GM12892 (cell line): ENCODE results near the gene CCS.
"Not testable (repeated sequence)": the region's sequence is repeated elsewhere in the genome, so short reads cannot be mapped to it uniquely, and the experiment has no call there.

Experiments
- DNase-seq: peaks from one replicate; pipeline ENCODE4 v3.0.0; 2011; ENCODE audit not compliant: insufficient read length
- FAIRE-seq: peaks from 2 replicates; lab custom pipeline; 2011; peaks lifted over from hg19 to GRCh38; lab: Jason Lieb, UNC
- POLR2A ChIP-seq: IDR thresholded peaks from 2 replicates; pipeline ENCODE4 v1.6.1; 2011; ENCODE audit warnings: low read depth, low read length, control low read depth
- POLR2AphosphoS5 ChIP-seq: IDR thresholded peaks from 2 replicates; pipeline ENCODE4 v1.6.1; 2011; ENCODE audit warnings: low read depth, low read length, control low read depth
- TAF1 ChIP-seq: IDR thresholded peaks from 2 replicates; pipeline ENCODE4 v1.6.1; 2011; ENCODE audit warnings: low read depth, mild to moderate bottlenecking, control low read depth, low read length, borderline replicate concordance

Gene CCS

GRCh38 chr11:66639814-66640340 is 46.9 kb downstream of the CCS start:
- 0 out of 2 replicates have a peak, but pooled peaks have one; percentile 1 for TF ChIP-seq POLR2AphosphoS5
- not testable (repeated sequence) for DNase-seq, FAIRE-seq

GRCh38 chr11:66641834-66642233 is 48.8 kb downstream of the CCS start:
- no peak for TF ChIP-seq TAF1
- no peak for TF ChIP-seq POLR2A
- no peak for TF ChIP-seq POLR2AphosphoS5
- DNase-seq (no peak), FAIRE-seq (no peak)

GRCh38 chr11:66643745-66644437 is 50.9 kb downstream of the CCS start:
- TF ChIP-seq POLR2AphosphoS5 (peak; percentile 72), TAF1 (no peak), POLR2A (0 out of 2 replicates have a peak, but pooled peaks have one; percentile 32)
- no peak for DNase-seq
- no peak for FAIRE-seq

- peak; percentile 56; the same call in 1 of the 2 replicates for TF ChIP-seq POLR2AphosphoS5
- peak; percentile 60 for TF ChIP-seq POLR2A
- no peak for TF ChIP-seq TAF1
- no peak for FAIRE-seq
- no peak for DNase-seq
Observed at GRCh38 chr11:66646828-66647227, 53.8 kb downstream of the CCS start.

GRCh38 chr11:66649903-66650302 is 56.9 kb downstream of the CCS start:
- no peak for FAIRE-seq
- no peak for DNase-seq
- TF ChIP-seq POLR2A (no peak; the same call in 1 of the 2 replicates), TAF1 (no peak)

GRCh38 chr11:66651016-66651415 is 58.0 kb downstream of the CCS start:
- FAIRE-seq (no peak), DNase-seq (no peak)

GRCh38 chr11:66652651-66653050 is 59.7 kb downstream of the CCS start:
- no peak for FAIRE-seq
- TF ChIP-seq POLR2AphosphoS5 (peak; percentile 72), TAF1 (no peak), POLR2A (0 out of 2 replicates have a peak, but pooled peaks have one; percentile 43)
- DNase-seq, result no peak

More at GRCh38 chr11:66651016-66651415, 58.0 kb downstream of the CCS start:
- no peak for TF ChIP-seq TAF1
- peak; percentile 35; the same call in 1 of the 2 replicates for TF ChIP-seq POLR2A
- TF ChIP-seq POLR2AphosphoS5, result no peak

GRCh38 chr11:66653123-66653522 is 60.1 kb downstream of the CCS start:
- FAIRE-seq, result no peak

More at GRCh38 chr11:66653123-66653522, 60.1 kb downstream of the CCS start:
- TF ChIP-seq POLR2AphosphoS5 (no peak), POLR2A (no peak), TAF1 (no peak)
- no peak for DNase-seq
